Stimulated activated CD4-positive, alpha-beta T cell treated with anti-CD3 and anti-CD28 coated beads, TNF-alpha, amount 100 ng/mL, for 48 hours (primary cell): ENCODE results near the gene SPAG7.

Source experiments
- DNase-seq, 3 donors: peaks; one replicate each; pipeline ENCODE4 v3.0.0-alpha.2; 2020; ENCODE audit warnings: low read depth in 3 of 3

The SPAG7 gene

GRCh38 chr17:4967539-4968485, at the start of gene SPAG7:
Gene SPAG7, minus strand, starts transcription at chr17:4967817. Its CDS starts 13 bp downstream, at chr17:4967804.
- DNase-seq, result peak; percentile 84 to 89 (median 87)

GRCh38 chr17:5014357-5014756, 46.7 kb upstream of the SPAG7 start:
- DNase-seq, result no peak

- no peak for DNase-seq
Observed at GRCh38 chr17:5011928-5012327, 44.3 kb upstream of the SPAG7 start.

- no peak for DNase-seq
Observed at GRCh38 chr17:5003214-5003867, 35.7 kb upstream of the SPAG7 start.

- no peak for DNase-seq
Observed at GRCh38 chr17:5002121-5002788, 34.6 kb upstream of the SPAG7 start.

- DNase-seq, result no peak
Observed at GRCh38 chr17:5000237-5000639, 32.6 kb upstream of the SPAG7 start.

- DNase-seq, result no peak
Observed at GRCh38 chr17:4999430-5000093, 31.9 kb upstream of the SPAG7 start.

GRCh38 chr17:4998732-4999429, 31.3 kb upstream of the SPAG7 start:
- no peak for DNase-seq

GRCh38 chr17:4998027-4998731, 30.6 kb upstream of the SPAG7 start:
- DNase-seq, result no peak

GRCh38 chr17:4997302-4998026, 29.8 kb upstream of the SPAG7 start, which contains the start of the genes INCA1 and KIF1C:
Gene INCA1, minus strand, starts transcription at chr17:4997522. Its CDS starts 3,085 bp downstream, at chr17:4994437.
Gene KIF1C, plus strand, starts transcription at chr17:4997950. Its CDS starts 2,297 bp downstream, at chr17:5000247.
- DNase-seq, result peak; percentile 78 to 89 (median 80)

- DNase-seq, result no peak
Observed at GRCh38 chr17:4994081-4994595, 26.5 kb upstream of the SPAG7 start.

GRCh38 chr17:4987767-4988567, 20.4 kb upstream of the SPAG7 start:
- DNase-seq, result no peak

- DNase-seq, result peak; percentile 68 to 89 (median 77)
Observed at GRCh38 chr17:4986951-4987766, 19.5 kb upstream of the SPAG7 start, which contains the start of gene CAMTA2. Gene CAMTA2, minus strand, starts transcription at chr17:4987675. Its CDS starts 1,453 bp downstream, at chr17:4986222.

GRCh38 chr17:4986403-4986802, 18.8 kb upstream of the SPAG7 start:
- no peak for DNase-seq

GRCh38 chr17:4982305-4982704, 14.7 kb upstream of the SPAG7 start:
- DNase-seq, result no peak

GRCh38 chr17:4980644-4981216, 13.1 kb upstream of the SPAG7 start:
- DNase-seq, result peak in 1 of 3 donors; percentile 58

- no peak for DNase-seq
Observed at GRCh38 chr17:4978726-4979125, 11.1 kb upstream of the SPAG7 start.
